Kidney glomerular epithelial cell (primary cell): ENCODE results near the gene MAPT.

Experiments
- DNase-seq: peaks from one replicate; lab custom pipeline; 2025; lab: John Stamatoyannopoulos, UW

Gene MAPT

DNA sequence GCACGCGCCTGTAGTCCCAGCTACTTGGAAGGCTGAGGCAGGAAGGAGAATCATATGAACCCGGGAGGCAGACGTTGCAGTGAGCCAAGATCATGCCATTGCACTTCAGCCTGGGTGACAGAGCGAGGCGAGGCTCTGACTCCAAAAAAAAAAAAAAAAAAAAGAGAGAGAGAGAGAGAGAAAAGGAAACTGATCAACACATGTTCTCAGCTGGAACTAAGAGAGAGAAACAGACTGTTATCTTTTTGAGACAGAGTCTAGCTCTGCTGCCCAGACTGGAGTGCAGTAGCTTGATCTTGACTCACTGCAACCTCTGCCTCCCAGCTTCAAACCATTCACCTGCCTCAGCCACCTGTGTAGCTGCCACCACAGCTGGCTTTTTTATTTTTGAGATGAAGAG, 165.1 kb downstream of the MAPT start:
- no peak for DNase-seq

DNA sequence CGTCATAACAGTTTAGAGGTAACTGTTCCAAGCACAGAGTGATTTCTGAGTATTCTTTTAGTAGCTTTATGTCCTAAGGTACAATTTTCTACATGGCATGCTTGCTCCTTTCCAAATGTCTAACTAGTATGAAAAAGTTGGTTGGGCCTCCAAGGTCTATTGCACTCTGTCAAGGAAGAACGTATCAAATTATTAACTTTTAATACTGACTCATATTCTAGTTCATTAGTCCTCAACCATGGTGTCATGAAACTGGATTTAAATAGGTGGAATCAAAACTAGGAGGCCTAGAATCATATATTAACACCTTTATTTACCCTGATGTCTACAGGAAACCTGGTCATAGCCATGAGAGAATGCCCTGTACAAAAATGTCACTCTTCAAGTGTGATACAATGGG, 166.1 kb downstream of the MAPT start:
- peak; percentile 78 for DNase-seq

DNA sequence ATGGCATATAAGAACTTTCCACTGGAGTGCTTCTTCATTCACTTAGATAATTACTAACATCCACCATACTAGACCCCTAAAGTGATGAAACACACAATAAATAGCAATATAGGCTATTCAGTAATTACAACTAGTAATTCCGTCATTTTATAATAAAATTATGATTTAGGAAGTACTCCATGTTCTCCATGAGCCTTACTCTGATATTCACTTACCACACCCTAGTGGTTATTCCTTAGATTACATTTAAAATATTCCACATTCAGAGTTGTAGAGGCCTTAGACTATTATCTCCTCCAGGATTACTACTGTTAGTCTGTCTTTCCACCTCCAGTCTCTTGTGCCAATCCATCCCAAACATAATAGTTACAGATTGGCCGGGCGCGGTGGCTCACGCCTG, 167.1 kb downstream of the MAPT start:
- no peak for DNase-seq

DNA sequence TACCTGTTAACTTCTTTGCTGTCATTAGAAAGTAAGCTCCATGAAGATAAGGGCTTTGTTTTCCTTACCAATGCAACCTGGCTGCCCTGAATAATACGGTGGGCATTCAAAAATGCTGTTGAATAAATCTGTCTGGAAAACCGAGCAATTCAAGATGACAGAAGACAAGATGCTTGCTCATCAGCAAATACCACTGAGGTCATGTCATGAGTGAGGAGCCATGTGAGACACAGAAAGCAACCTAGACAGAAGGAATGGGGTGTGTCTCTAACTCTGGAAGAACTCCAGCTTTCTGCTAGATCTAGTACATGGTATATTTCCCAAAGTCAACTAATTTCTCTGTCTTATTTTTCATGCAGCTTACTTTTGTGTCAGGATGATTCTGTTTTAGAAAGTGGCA, 168.9 kb downstream of the MAPT start:
- DNase-seq, result peak; percentile 89

DNA sequence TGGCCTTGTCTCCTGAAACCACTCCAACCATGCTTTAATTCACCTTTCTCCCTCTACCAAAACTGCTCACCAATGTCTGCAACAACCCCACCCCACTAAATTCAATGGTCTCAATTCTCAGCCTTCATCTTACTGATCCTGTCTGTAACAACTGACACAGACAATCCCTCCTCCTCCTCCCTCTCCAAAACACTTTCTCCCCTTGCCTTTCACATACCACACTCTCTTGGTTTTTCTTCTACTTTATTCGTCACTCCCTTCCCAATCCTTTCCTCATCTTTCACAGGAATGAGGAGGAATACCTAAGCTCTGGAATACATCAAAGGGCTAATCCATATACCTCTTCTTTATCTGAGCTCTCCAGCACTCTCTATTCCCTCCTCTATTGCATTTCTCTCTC, 170.1 kb downstream of the MAPT start:
- DNase-seq, result no peak

DNA sequence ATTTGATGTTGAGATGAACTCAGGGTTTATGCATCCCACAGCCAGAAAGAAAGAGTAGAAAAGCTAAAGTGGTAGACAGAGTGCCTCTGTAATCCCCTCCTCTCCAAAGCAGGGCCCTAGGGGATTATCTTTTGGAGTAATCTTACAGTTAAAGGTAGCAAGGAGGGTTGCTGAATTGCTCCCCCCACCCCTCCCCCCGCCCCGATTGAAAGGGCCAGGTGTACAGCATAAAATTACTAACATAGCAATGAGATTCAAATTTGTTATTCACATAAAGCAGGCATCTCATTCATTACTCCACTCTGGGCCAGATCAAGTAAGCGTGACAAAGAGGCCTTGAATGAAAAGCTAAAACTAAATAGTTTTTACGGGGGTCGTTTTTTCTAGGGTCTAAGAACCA, 177.4 kb downstream of the MAPT start:
- no peak for DNase-seq

DNA sequence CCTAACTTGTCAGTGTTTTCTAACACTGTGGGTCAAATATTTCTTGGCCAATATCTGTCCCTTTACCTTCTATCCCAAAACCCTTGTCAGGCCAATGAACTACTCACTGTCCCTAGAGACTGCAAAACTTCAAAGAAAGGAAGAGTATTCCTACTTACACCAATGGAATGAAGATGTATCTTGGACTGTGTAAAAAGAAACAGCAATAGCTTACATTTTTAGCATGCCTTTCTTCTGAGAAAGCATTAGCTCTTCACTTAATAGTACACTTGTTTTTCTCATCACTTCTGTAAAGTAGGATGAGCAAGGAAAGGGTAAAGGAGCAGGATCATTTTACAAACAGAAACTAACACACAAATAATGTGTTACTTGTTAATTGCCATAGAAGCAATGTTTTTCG, 178.6 kb downstream of the MAPT start:
- DNase-seq, result peak; percentile 71

DNA sequence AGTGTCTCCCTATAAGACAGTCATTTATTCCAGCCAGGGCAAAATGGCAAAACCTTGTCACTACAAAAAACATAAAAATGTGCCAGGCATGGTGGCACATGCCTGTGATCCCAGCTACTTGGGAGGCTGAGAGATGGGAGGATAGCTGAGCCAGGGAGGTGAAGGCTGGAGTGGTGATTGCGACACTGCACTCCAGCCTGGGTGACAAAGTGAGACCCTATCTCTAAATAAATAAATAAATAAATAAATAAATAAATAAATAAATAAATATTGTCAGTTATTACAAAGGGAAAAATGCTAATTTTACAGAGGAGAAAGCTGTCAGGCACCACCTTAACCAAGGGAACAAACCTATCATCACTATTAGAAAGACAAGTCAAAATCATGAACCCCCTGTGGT, 180.2 kb downstream of the MAPT start:
- no peak for DNase-seq
